Prostate gland (tissue), 2 donors: Measurements from ENCODE around the gene PMCH. TPM values are rescaled to one million over a fixed set of nuclear protein-coding genes. Genes with fewer than 3 reads are reported as not detected.

Source experiments
- DNase-seq: peaks from one replicate; pipeline ENCODE4 v3.0.0-alpha.2; 2019; ENCODE audit warnings: low spot score
- H3K27ac ChIP-seq, 2 donors: fragments of 200-600 bp; sonication (generic); 2 replicates each; pipeline ENCODE4 v1.5.1; 2017 to 2019
- H3K27me3 ChIP-seq: fragments of 200-600 bp; sonication (generic); replicated peaks from 2 replicates; pipeline ENCODE4 v1.5.1; 2019; ENCODE audit not compliant: insufficient read depth
- H3K36me3 ChIP-seq, 2 donors: fragments of 200-600 bp; sonication (generic); 1 replicate in 1 of 2; 2 replicates in 1 of 2; pipeline versions ENCODE4 v1.5.1 to v1.8.1; 2017 to 2019
- H3K4me1 ChIP-seq: fragments of 200-600 bp; sonication (generic); replicated peaks from 2 replicates; pipeline ENCODE4 v1.5.1; 2019
- H3K4me3 ChIP-seq, 2 donors: fragments of 200-600 bp; sonication (generic); 2 replicates each; pipeline ENCODE4 v1.5.1; 2017 to 2019
- H3K9me3 ChIP-seq: fragments of 200-600 bp; sonication (generic); 2 replicates; pipeline ENCODE4 v1.5.1; 2017
- CTCF ChIP-seq, 4 experiments: fragments of 200-600 bp in 2 of 4; fragments of 450-650 bp in 2 of 4; sonication (generic) in 2 of 4; IDR thresholded peaks; 1 replicate in 3 of 4; 2 replicates in 1 of 4; pipeline ENCODE4 v1.5.1; 2016 to 2019; ENCODE audit warnings: antibody characterized with exemption in 4 of 4, mild to moderate bottlenecking in 2 of 4, moderate library complexity in 2 of 4
- POLR2A ChIP-seq: fragments of 450-650 bp; IDR thresholded peaks from one replicate; pipeline ENCODE4 v1.6.1; 2016; ENCODE audit warnings: antibody characterized with exemption, mild to moderate bottlenecking
- POLR2AphosphoS5 ChIP-seq: sonication (generic); formaldehyde crosslinking; IDR thresholded peaks from one replicate; pipeline ENCODE4 v1.6.1; 2017; ENCODE audit warnings: antibody characterized with exemption
- WGBS: methylation state at CpG from one replicate; pipeline ENCODE4 v1.1.5; 2018; 5-methylcytosine and 5-hydroxymethylcytosine counted together
- intact Hi-C: fragments of 100-400 bp; cut with DNase I; formaldehyde crosslinking; loops from one replicate; pipeline ENCODE4 v1.14.2; 2022
- total RNA-seq, 2 donors: library from RNA; depleted of rRNA; stranded (reverse); fragments of >200 nt; gene quantifications; one replicate each; pipeline ENCODE4 v1.1.0, GENCODE V29; 2016

PMCH gene
- total RNA-seq, 2 donors from 2014 or later, result not detected

DNA sequence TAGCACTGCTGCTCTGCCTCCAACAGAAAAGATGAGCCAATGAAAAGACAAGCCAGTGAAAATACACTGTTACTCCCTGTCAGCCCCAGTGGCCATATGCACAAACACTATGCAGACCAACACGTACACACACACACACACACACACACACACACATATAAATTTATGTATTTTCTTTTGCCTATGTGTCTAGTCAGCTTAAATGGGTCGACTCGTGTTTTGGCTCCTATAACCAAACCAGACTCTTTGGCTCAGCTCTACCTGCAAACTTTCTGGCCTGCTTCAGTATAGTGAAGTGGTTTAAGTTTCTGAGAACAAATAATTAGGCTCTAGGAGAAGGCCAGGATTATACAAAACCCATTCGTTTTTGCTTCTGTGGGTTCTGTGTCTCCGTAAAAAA is 30.3 kb upstream of the PMCH start:
- no peaks in the 10 kb centered on the region for H3K4me1 ChIP-seq
- no peak overlapping the region for H3K4me3 ChIP-seq
- no peak overlapping the region for H3K27ac ChIP-seq
- no peaks in the 10 kb centered on the region for H3K9me3 ChIP-seq
- intact Hi-C loops, result no loop called here
- DNase-seq, result no peak
- H3K27me3 ChIP-seq, result no peaks in the 10 kb centered on the region
- WGBS, result 60% methylated on average over 5 of the region's 5 CpGs
- no peaks in the 10 kb centered on the region for H3K36me3 ChIP-seq
- TF ChIP-seq POLR2AphosphoS5, result no peak
- no peak for TF ChIP-seq POLR2A
- no peak for TF ChIP-seq CTCF (IDR thresholded peaks at IDR 0.05)

- TF ChIP-seq POLR2AphosphoS5, result no peak
- no peak for TF ChIP-seq POLR2A
- TF ChIP-seq CTCF (IDR thresholded peaks at IDR 0.05), result no peak
- no peak overlapping the region for H3K27ac ChIP-seq
These were observed 23.1 kb upstream of the PMCH start for GRCh38 chr12:102220736-102221135.

GRCh38 chr12:102215992-102216691 is 18.5 kb upstream of the PMCH start:
- H3K4me3 ChIP-seq, result no peak overlapping the region
- H3K27ac ChIP-seq, result no peak overlapping the region
- DNase-seq, result no peak
- intact Hi-C loops, result no loop called here
- no peaks in the 10 kb centered on the region for H3K27me3 ChIP-seq
- H3K9me3 ChIP-seq, result no peaks in the 10 kb centered on the region
- no peaks in the 10 kb centered on the region for H3K36me3 ChIP-seq
- WGBS, result 82% methylated on average over 5 of the region's 5 CpGs
- TF ChIP-seq CTCF (IDR thresholded peaks at IDR 0.05) (no peak), POLR2A (no peak), POLR2AphosphoS5 (no peak)
- H3K4me1 ChIP-seq, result no peaks in the 10 kb centered on the region

More at GRCh38 chr12:102220736-102221135, 23.1 kb upstream of the PMCH start:
- no peaks in the 10 kb centered on the region for H3K9me3 ChIP-seq
- H3K4me3 ChIP-seq, result no peak overlapping the region
- DNase-seq, result no peak
- no peaks in the 10 kb centered on the region for H3K36me3 ChIP-seq
- intact Hi-C loops, result no loop called here
- H3K4me1 ChIP-seq, result no peaks in the 10 kb centered on the region
- no peaks in the 10 kb centered on the region for H3K27me3 ChIP-seq

GRCh38 chr12:102204025-102204424 is 6.4 kb upstream of the PMCH start:
- intact Hi-C loops, result no loop called here
- TF ChIP-seq POLR2AphosphoS5 (no peak), CTCF (IDR thresholded peaks at IDR 0.05) (no peak), POLR2A (no peak)
- H3K36me3 ChIP-seq, result no peaks in the 10 kb centered on the region

DNA sequence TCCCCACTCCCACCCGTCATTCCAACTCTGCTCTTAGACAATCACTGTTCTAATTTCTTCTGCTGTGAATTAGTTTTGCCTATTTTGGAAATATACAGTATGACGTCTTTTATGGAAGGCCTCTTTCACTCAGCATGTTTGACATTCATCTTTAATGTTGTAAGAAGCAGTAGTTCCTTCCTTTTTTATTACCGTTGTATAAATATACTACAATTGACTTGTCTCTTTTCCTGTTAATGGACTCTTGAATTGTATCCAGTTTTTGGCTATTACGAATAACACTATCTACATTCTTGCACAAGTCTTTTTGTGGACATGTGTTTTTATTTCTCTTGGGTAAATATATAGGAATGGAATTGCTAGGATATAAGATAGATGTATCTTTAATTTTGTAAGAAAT is 4.9 kb upstream of the PMCH start:
- no peaks in the 10 kb centered on the region for H3K9me3 ChIP-seq
- no peak overlapping the region for H3K27ac ChIP-seq
- TF ChIP-seq POLR2AphosphoS5, result no peak
- no peak for TF ChIP-seq CTCF (IDR thresholded peaks at IDR 0.05)
- TF ChIP-seq POLR2A, result no peak
- no peaks in the 10 kb centered on the region for H3K27me3 ChIP-seq
- intact Hi-C loops, result no loop called here
- H3K4me1 ChIP-seq, result no peaks in the 10 kb centered on the region
- no peak for DNase-seq
- H3K36me3 ChIP-seq, result no peaks in the 10 kb centered on the region
- WGBS, result 50% methylated on average over 4 of the region's 4 CpGs
- no peak overlapping the region for H3K4me3 ChIP-seq

More at GRCh38 chr12:102204025-102204424, 6.4 kb upstream of the PMCH start:
- 95% methylated on average over 2 of the region's 2 CpGs for WGBS
- no peaks in the 10 kb centered on the region for H3K27me3 ChIP-seq
- no peaks in the 10 kb centered on the region for H3K4me1 ChIP-seq
- H3K4me3 ChIP-seq, result no peak overlapping the region
- no peaks in the 10 kb centered on the region for H3K9me3 ChIP-seq
- DNase-seq, result no peak
- no peak overlapping the region for H3K27ac ChIP-seq
